PC-9 (cell line): Measurements from ENCODE around the gene LTC4S.

ENCODE experiments used
- EZH2 ChIP-seq: fragments of 200-600 bp; sonication (generic); IDR thresholded peaks from 2 replicates; pipeline ENCODE4 v1.8.0; 2017; ENCODE audit warnings: antibody characterized with exemption, low read depth
- TF ChIP-seq, protein P1 (sequence below): fragments of 200-600 bp; sonication (generic); conservative IDR thresholded peaks from 2 replicates; pipeline ENCODE4 v1.6.1; 2017; ENCODE audit warnings: mixed run types, antibody characterized with exemption, mild to moderate bottlenecking, moderate library complexity

DNA sequence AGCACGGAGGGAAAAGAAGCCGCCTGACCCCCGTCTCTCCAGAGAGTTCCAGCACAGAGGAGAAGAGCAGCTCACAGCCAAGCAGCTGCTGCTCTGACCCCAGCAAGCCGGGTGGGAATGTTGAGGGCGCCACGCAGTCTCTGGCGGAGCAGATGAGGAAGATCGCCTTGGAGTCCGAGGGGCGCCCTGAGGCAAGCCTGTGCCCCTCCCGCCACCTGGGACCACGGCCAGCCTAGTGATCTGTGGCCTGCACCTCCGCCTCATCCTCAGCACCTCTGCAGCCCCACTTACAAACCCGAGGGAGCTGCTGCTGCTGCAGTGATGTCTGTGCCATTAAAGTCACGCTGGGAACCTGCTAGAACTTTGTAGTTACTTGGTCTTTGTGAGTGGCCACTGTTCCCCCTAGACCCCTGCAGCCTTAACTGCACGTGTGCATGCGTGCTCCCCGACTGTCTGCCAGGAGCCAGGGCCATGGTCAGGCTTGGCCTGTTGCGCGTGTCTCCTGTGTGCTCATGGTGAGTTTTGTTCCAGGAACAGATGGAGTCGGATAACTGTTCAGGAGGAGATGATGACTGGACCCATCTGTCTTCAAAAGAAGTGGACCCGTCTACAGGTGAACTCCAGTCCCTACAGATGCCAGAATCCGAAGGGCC lies 39.4 kb downstream of the LTC4S start:
- TF ChIP-seq, protein P1, sequence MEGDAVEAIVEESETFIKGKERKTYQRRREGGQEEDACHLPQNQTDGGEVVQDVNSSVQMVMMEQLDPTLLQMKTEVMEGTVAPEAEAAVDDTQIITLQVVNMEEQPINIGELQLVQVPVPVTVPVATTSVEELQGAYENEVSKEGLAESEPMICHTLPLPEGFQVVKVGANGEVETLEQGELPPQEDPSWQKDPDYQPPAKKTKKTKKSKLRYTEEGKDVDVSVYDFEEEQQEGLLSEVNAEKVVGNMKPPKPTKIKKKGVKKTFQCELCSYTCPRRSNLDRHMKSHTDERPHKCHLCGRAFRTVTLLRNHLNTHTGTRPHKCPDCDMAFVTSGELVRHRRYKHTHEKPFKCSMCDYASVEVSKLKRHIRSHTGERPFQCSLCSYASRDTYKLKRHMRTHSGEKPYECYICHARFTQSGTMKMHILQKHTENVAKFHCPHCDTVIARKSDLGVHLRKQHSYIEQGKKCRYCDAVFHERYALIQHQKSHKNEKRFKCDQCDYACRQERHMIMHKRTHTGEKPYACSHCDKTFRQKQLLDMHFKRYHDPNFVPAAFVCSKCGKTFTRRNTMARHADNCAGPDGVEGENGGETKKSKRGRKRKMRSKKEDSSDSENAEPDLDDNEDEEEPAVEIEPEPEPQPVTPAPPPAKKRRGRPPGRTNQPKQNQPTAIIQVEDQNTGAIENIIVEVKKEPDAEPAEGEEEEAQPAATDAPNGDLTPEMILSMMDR, result no peak
- TF ChIP-seq EZH2, result no peak
